OCI-LY7 (cell line): ENCODE results near the gene FHIT.

Source experiments
- EZH2phosphoT487 ChIP-seq: fragments of 200-600 bp; sonication (generic); IDR thresholded peaks from 2 replicates; pipeline ENCODE4 v1.6.1; 2018; ENCODE audit warnings: low read depth, borderline replicate concordance, mild to moderate bottlenecking, mixed run types, antibody characterized with exemption, low read length, moderate library complexity, mixed read lengths
- TF ChIP-seq, protein P1 (sequence below): fragments of 200-600 bp; sonication (generic); conservative IDR thresholded peaks from 2 replicates; pipeline ENCODE4 v1.5.1; 2014; ENCODE audit warnings: mild to moderate bottlenecking, antibody characterized with exemption, low read length, moderate library complexity, mixed read lengths

DNA sequence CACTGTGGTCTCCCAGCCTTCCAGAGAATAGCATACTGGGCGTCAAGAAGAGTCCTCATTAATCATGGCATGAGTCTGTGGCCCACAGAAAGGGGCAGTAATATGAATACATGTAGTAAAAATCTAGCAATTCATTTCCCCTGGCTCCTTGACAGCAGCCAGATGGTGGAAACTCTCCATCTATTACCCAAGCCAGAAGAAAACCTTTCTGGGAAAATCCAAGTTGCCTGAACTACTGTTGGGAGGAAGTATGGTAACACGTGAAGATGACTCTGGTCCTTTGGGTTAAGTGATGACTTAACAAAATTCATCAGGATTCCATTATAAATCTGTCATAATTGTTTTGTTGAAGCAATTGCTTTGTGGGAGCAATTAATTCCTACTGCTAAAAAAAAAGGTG, 530.5 kb downstream of the FHIT start:
- TF ChIP-seq, protein P1, sequence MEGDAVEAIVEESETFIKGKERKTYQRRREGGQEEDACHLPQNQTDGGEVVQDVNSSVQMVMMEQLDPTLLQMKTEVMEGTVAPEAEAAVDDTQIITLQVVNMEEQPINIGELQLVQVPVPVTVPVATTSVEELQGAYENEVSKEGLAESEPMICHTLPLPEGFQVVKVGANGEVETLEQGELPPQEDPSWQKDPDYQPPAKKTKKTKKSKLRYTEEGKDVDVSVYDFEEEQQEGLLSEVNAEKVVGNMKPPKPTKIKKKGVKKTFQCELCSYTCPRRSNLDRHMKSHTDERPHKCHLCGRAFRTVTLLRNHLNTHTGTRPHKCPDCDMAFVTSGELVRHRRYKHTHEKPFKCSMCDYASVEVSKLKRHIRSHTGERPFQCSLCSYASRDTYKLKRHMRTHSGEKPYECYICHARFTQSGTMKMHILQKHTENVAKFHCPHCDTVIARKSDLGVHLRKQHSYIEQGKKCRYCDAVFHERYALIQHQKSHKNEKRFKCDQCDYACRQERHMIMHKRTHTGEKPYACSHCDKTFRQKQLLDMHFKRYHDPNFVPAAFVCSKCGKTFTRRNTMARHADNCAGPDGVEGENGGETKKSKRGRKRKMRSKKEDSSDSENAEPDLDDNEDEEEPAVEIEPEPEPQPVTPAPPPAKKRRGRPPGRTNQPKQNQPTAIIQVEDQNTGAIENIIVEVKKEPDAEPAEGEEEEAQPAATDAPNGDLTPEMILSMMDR: no peak
- TF ChIP-seq EZH2phosphoT487: no peak
